IPS-15b (cell line): Measurements from ENCODE around the gene GPBP1.
"Not testable (repeated sequence)": the region's sequence is repeated elsewhere in the genome, so short reads cannot be mapped to it uniquely, and the experiment has no call there.

Experiments used
- H3K27me3 ChIP-seq: one replicate; pipeline ENCODE4 v1.6.1; 2013; ENCODE audit warnings: low read length; ENCODE audit not compliant: control insufficient read depth, insufficient read depth
- H3K36me3 ChIP-seq: one replicate; pipeline ENCODE4 v1.6.1; 2013; ENCODE audit warnings: low read length; ENCODE audit not compliant: control insufficient read depth, insufficient read depth
- H3K4me1 ChIP-seq: one replicate; pipeline ENCODE4 v1.6.1; 2013; ENCODE audit warnings: mild to moderate bottlenecking, low read length; ENCODE audit not compliant: control insufficient read depth, insufficient read depth
- H3K4me3 ChIP-seq: one replicate; pipeline ENCODE4 v1.5.1; 2013; ENCODE audit warnings: low read depth, low read length
- H3K9ac ChIP-seq: one replicate; pipeline ENCODE4 v1.6.1; 2013; ENCODE audit warnings: low read depth, mild to moderate bottlenecking, low read length
- H3K9me3 ChIP-seq: one replicate; pipeline ENCODE4 v1.6.1; 2013; ENCODE audit warnings: mild to moderate bottlenecking, low read length; ENCODE audit not compliant: control insufficient read depth, insufficient read depth

GPBP1 gene

DNA sequence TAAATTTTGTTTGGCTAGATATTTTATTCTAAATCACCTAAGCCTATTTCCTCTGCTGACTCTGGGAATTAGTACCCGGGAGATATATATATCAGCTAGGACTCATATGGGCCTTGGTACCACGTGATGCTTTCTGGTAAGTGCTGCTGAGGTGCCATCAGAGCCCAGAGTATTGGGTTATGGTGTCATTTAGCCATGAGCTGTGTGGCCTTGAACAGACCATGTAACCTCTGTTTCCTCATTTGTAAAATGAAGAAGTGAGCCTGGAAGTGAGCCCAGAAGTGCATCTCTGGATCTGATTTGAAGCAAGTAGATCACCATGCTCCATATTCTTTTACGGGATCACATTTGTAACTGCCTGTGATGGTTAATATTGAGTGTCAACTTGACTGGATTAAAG lies 126.1 kb downstream of the GPBP1 start:
- Histone ChIP-seq H3K27me3 (no peaks in the 10 kb centered on the region), H3K36me3 (no peaks in the 10 kb centered on the region), H3K4me3 (no peak overlapping the region), H3K4me1 (no peaks in the 10 kb centered on the region), H3K9ac (no peak overlapping the region), H3K9me3 (no peaks in the 10 kb centered on the region)

DNA sequence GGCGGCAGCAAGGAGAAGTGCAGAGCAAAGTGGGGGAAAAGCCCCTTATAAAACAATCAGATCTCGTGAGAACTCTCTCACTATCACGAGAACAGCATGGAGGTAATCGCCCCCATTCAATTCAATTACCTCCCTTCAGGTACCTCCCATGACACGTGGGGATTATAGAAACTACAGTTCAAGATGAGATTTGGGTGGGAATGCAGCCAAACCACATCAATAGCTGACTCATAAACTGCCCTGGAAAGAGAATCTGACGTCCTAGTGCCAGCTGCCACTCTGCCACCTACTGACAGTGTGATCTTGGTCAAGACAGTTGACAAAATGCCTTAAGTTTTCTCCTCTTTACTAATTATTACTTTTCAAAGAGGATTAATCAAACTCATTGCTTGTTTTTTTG lies 128.3 kb downstream of the GPBP1 start:
- Histone ChIP-seq H3K9me3 (no peaks in the 10 kb centered on the region), H3K4me1 (no peaks in the 10 kb centered on the region), H3K36me3 (no peaks in the 10 kb centered on the region), H3K27me3 (no peaks in the 10 kb centered on the region), H3K9ac (no peak overlapping the region), H3K4me3 (no peak overlapping the region)

DNA sequence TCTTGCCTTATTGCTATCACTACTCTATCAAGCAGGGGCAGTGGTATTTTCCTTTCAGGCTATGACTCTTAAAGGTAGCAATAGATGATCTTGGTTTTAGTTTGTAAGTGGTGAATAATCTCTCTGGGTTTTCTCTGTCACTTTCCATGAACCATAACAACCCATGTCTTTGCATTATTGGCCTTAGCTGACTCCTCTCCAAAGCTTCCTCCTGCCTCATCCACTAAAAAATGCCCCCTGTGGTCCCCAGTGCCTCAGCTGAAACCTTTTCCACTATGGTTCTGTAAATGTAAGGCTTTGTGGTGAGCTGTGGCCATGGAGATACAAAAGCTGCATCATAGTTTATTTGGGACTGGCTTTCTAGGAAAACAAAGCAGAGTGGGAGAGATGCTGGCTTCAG lies 128.8 kb downstream of the GPBP1 start:
- Histone ChIP-seq H3K36me3 (no peaks in the 10 kb centered on the region), H3K27me3 (no peaks in the 10 kb centered on the region), H3K9ac (no peak overlapping the region), H3K4me3 (no peak overlapping the region), H3K4me1 (no peaks in the 10 kb centered on the region), H3K9me3 (no peaks in the 10 kb centered on the region)

DNA sequence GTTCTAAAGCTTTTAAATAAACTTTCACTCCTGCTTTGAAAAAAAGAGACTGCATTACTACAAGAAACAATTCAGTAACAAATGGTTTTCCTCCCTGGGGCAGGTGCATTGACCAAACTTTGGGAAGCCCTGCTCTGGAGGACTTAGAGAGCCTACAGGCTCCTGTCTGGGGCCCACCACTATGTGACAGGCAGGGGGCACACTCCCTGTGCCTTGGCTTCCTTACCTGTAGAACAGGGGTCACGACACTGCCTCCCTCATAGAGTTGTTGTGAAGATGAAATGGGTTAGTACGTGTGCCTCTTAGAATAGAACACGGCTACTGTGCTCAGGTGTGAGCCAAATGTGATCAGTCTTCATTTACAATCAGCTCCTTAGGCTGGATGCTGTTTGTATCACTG lies 130.1 kb downstream of the GPBP1 start:
- no peak overlapping the region for H3K9ac ChIP-seq

DNA sequence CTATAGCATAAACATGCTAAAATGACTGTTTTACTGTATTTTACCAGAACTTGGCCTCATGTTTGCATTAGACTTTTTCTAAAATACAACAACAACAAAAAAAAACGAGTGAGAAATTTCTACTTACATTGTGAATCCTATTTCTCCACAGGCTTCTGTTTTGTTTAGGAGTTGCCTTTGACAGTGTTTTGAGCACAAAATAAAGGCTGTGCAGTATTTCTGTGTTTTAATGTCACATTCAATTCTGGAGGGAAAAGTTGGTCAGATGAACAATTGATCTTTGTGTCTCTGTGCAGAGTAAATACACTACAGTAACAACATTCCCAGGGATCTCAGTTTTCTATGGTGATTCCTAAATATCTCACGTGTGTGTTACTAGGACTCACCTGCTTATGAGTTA lies 131.1 kb downstream of the GPBP1 start:
- H3K9ac ChIP-seq: no peak overlapping the region
- H3K27me3 ChIP-seq: no peaks in the 10 kb centered on the region
- H3K9me3 ChIP-seq: no peaks in the 10 kb centered on the region
- no peak overlapping the region for H3K4me3 ChIP-seq
- no peaks in the 10 kb centered on the region for H3K4me1 ChIP-seq
- H3K36me3 ChIP-seq: no peaks in the 10 kb centered on the region

More for the DNA sequence above, 130.1 kb downstream of the GPBP1 start:
- Histone ChIP-seq H3K27me3 (no peaks in the 10 kb centered on the region), H3K9me3 (no peaks in the 10 kb centered on the region), H3K36me3 (no peaks in the 10 kb centered on the region), H3K4me3 (no peak overlapping the region), H3K4me1 (no peaks in the 10 kb centered on the region)

DNA sequence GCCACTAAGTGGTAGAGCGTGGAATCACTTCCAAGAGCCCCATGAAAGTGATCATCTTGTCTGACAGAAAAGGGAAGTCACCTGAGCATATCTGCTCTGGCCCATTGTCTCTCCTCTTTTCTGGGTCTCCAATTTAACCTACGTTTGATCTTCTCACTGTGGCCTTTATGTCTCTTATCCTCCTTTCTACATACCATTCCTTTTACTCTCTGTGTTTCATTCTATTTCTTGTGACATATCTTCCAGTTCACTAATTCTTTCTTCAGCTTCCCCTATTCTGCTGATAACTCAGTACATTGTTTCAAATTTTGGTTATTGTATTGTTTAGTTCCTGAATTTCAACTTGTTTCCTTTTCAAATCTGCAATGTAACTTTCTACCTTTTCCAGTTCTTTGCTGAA lies 132.5 kb downstream of the GPBP1 start:
- Histone ChIP-seq H3K4me3 (no peak overlapping the region), H3K27me3 (no peaks in the 10 kb centered on the region), H3K9me3 (no peaks in the 10 kb centered on the region), H3K4me1 (no peaks in the 10 kb centered on the region), H3K36me3 (no peaks in the 10 kb centered on the region), H3K9ac (no peak overlapping the region)

DNA sequence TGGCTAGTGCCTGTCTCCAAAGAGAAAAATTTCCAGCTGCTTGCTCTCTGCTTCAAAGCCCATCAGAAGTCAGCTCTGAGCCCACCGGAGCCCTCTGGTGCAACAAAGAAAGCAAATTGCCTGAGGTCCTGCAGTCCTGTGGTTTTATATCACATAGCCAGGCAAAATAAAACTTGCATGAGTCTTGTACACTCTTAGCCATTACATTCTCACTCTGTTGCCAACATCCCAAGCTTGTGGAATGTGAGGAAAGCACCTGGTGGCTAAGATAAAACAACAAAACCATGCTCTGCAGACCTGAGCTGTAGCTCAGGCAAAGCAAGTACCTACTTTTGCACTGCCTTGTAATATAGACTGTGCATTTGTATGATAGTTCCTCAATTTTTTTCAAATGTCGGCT lies 133.7 kb downstream of the GPBP1 start:
- Histone ChIP-seq H3K9me3 (no peaks in the 10 kb centered on the region), H3K9ac (no peak overlapping the region), H3K27me3 (no peaks in the 10 kb centered on the region), H3K4me1 (no peaks in the 10 kb centered on the region), H3K4me3 (no peak overlapping the region), H3K36me3 (no peaks in the 10 kb centered on the region)

DNA sequence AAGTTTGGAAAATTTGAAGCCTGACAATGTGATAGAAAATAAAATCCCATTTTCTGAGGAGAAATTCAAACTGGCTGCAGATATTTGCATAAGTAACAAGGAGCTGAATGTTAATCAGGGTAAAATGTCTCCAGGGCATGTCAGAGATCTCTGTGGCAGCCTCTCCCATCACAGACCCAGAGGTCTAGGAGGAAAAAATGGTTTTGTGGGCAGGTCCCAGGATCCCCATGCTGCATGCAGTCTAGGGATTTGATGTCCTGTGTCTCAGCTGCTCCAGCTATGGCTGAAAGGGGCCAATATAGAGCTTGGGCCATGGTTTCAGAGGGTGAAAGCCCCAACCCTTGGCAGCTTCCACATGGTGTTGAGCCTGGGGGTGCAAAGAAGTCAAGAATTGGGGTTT lies 135.2 kb downstream of the GPBP1 start:
- not testable (repeated sequence) for H3K27me3 ChIP-seq, H3K9ac ChIP-seq, H3K36me3 ChIP-seq, H3K4me1 ChIP-seq, H3K9me3 ChIP-seq, H3K4me3 ChIP-seq

DNA sequence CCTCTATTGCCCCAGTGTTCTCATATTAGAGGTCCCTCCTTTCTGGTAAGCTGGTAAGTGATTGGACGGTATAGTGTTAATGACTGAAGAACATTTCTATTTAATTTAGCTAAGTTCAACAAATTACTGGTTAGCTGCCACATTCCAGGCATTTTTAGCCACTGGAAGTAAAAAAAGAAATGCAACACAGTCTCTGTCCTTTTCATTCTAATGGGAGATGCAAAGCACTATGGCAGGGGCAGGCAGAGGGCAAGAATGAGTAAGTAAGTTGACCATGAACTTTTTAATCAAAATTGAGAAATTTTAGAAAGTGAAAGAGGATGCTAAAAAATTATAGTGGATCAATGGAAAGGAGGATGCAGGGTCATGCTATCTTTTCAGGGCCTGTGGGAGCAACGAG lies 137.4 kb downstream of the GPBP1 start:
- H3K9me3 ChIP-seq: no peaks in the 10 kb centered on the region

DNA sequence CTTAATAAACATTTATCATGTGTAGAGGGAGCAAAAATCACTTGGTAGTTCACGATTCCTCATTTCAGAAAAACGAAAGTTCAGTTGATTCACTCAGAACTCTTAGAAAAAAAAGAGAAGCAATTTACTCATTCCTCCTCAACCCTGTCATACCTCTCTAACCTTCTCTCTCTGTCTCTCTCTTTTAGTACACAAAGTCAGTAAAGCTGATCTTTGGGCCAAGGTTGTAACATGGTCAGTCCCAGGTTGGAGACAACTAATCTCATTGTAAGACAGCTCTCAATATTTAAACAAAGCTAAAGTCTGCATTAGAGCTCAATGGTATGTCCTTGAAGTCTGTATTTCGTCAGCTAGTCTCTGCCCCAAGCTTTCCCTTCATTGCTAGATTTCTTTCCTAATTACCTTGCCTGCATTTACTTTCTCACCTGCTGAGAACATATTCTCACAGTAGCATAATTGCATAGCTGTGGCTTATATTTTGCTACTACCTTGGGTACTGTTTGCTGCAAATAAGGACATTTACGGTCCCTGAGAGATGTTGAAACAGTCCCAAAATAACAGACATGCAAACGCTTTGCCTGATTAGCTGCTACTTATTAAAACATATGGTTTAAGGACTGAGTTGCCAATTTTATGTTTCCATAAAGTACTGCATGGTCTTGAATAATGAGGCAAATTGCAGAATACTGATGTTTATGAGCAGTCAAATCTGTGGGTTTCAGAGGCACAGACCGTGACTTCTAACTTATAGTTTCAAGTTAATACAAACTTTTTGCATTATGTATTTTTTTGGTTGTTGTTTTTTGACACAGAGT lies 138.3 kb downstream of the GPBP1 start:
- H3K4me1 ChIP-seq: no peaks in the 10 kb centered on the region
- H3K9me3 ChIP-seq: no peaks in the 10 kb centered on the region
- H3K27me3 ChIP-seq: no peaks in the 10 kb centered on the region
- no peak overlapping the region for H3K9ac ChIP-seq
- no peak overlapping the region for H3K4me3 ChIP-seq
- no peaks in the 10 kb centered on the region for H3K36me3 ChIP-seq

More for the DNA sequence above, 137.4 kb downstream of the GPBP1 start:
- Histone ChIP-seq H3K4me3 (no peak overlapping the region), H3K4me1 (no peaks in the 10 kb centered on the region), H3K9ac (no peak overlapping the region), H3K36me3 (no peaks in the 10 kb centered on the region), H3K27me3 (no peaks in the 10 kb centered on the region)

DNA sequence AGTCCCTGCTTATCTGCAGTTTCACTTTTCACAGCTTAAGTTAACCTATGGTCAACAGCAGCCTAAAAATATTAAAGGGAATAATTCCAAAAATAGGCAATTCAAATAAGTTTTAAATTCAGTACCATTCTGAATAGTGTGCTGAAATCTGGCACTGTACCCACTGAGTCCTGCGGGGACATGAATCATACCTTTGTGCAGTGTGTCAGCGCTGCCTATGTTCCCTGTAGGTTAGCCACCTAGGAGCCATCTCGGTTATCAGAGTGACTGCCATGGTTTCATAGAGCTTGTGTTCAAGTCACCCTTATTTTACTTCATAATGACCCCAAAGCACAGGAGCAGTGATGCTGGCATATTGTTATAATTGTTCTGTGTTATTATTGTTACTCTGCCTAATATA lies 139.9 kb downstream of the GPBP1 start:
- H3K4me3 ChIP-seq: no peak overlapping the region
- H3K4me1 ChIP-seq: no peaks in the 10 kb centered on the region
- no peaks in the 10 kb centered on the region for H3K36me3 ChIP-seq
- no peaks in the 10 kb centered on the region for H3K9me3 ChIP-seq
- H3K27me3 ChIP-seq: no peaks in the 10 kb centered on the region
- no peak overlapping the region for H3K9ac ChIP-seq
